Endometrial microvascular endothelial cells (primary cell): Measurements from ENCODE around the gene ELOVL7. TPM values are rescaled to one million over a fixed set of nuclear protein-coding genes. Genes with fewer than 3 reads are reported as not detected.
"Not testable (repeated sequence)": the region's sequence is repeated elsewhere in the genome, so short reads cannot be mapped to it uniquely, and the experiment has no call there.

Experiments used
- in situ Hi-C: cut with HindIII; loops from 2 replicates; pipeline ENCODE4 v1.10.0; 2017; ENCODE audit warnings: low sequenced_read_pairs, low pct_unique_long_range_greater_than_20kb; ENCODE audit errors: inconsistent ontology term
- total RNA-seq: library from RNA; depleted of rRNA; stranded (reverse); fragments of >200 nt; gene quantifications from one replicate; pipeline ENCODE4 v1.2.3, GENCODE V29; 2015; ENCODE audit errors: inconsistent ontology term

ELOVL7 gene
- total RNA-seq, 1 donor from 2014 or later, result 0.84 TPM

GRCh38 chr5:60835554-60835953 is 8.5 kb downstream of the ELOVL7 start:
- in situ Hi-C loops, result no loop called here

- in situ Hi-C loops, result no loop called here
Observed at GRCh38 chr5:60833520-60833919, 10.5 kb downstream of the ELOVL7 start.

GRCh38 chr5:60830581-60831127 is 13.4 kb downstream of the ELOVL7 start:
- in situ Hi-C loops, result no loop called here

- in situ Hi-C loops, result no loop called here
Observed at GRCh38 chr5:60829490-60830266, 14.4 kb downstream of the ELOVL7 start.

GRCh38 chr5:60827201-60827600 is 16.9 kb downstream of the ELOVL7 start:
- in situ Hi-C loops, result no loop called here

GRCh38 chr5:60826653-60827052 is 17.4 kb downstream of the ELOVL7 start:
- in situ Hi-C loops, result no loop called here

- in situ Hi-C loops, result no loop called here
Observed at GRCh38 chr5:60823574-60823973, 20.5 kb downstream of the ELOVL7 start.

GRCh38 chr5:60822285-60822556 is 21.8 kb downstream of the ELOVL7 start:
- in situ Hi-C loops, result no loop called here

- in situ Hi-C loops, result no loop called here
Observed at GRCh38 chr5:60821488-60822284, 22.4 kb downstream of the ELOVL7 start.

GRCh38 chr5:60820593-60821487 is 23.2 kb downstream of the ELOVL7 start:
- in situ Hi-C loops, result no loop called here

- in situ Hi-C loops, result not testable (repeated sequence)
Observed at GRCh38 chr5:60816138-60816537, 27.9 kb downstream of the ELOVL7 start.

GRCh38 chr5:60814498-60814897 is 29.6 kb downstream of the ELOVL7 start:
- in situ Hi-C loops, result no loop called here

- in situ Hi-C loops, result no loop called here
Observed at GRCh38 chr5:60812426-60812825, 31.6 kb downstream of the ELOVL7 start.

- in situ Hi-C loops, result no loop called here
Observed at GRCh38 chr5:60811105-60811504, 33.0 kb downstream of the ELOVL7 start.

- in situ Hi-C loops, result no loop called here
Observed at GRCh38 chr5:60810438-60811085, 33.5 kb downstream of the ELOVL7 start.

- in situ Hi-C loops, result no loop called here
Observed at GRCh38 chr5:60809891-60810425, 34.1 kb downstream of the ELOVL7 start.

- in situ Hi-C loops, result no loop called here
Observed at GRCh38 chr5:60806591-60807243, 37.4 kb downstream of the ELOVL7 start.

GRCh38 chr5:60805463-60805862 is 38.6 kb downstream of the ELOVL7 start:
- in situ Hi-C loops, result no loop called here
